ENCODE measurements around the gene SYT17. TPM values are rescaled to one million over a fixed set of nuclear protein-coding genes. Genes with fewer than 3 reads are reported as not detected.
A peak's percentile ranks its signal among the peaks of the same experiment; 100 is the strongest.

SYT17 gene
- total RNA-seq, 2 donors from 2014 or later, result 1.8 to 1.9 TPM

GRCh38 chr16:19165101-19165500 is 2.9 kb upstream of the SYT17 start:
- no peak for TF ChIP-seq CTCF (IDR thresholded peaks at IDR 0.05)
- ATAC-seq (ENCODE audit: insufficient number of reproducible peaks, low FRiP score, low read depth), result no peak
- H3K36me3 ChIP-seq, result no peaks in the 10 kb centered on the region
- no peaks in the 10 kb centered on the region for H3K9me3 ChIP-seq
- no peak overlapping the region for H3K4me3 ChIP-seq
- H3K27me3 ChIP-seq (replicated peaks; ENCODE audit: insufficient read depth), result no peaks in the 10 kb centered on the region
- no peak for DNase-seq (ENCODE audit: low spot score)
- no peak overlapping the region for H3K27ac ChIP-seq
- peaks cover 3 to 14% of the 10 kb centered on the region in 2 donors for H3K4me1 ChIP-seq (ENCODE audit: control insufficient read depth in 1 of 2, low read depth in 2 of 2)

GRCh38 chr16:19166500-19166899 is 1.5 kb upstream of the SYT17 start:
- H3K27ac ChIP-seq, result no peak overlapping the region
- H3K36me3 ChIP-seq, result no peaks in the 10 kb centered on the region
- no peak for DNase-seq (ENCODE audit: low spot score)
- H3K4me1 ChIP-seq (ENCODE audit: control insufficient read depth in 1 of 2, low read depth in 2 of 2), result peaks cover 3 to 14% of the 10 kb centered on the region in 2 donors
- ATAC-seq (ENCODE audit: insufficient number of reproducible peaks, low FRiP score, low read depth), result no peak
- no peaks in the 10 kb centered on the region for H3K9me3 ChIP-seq
- H3K27me3 ChIP-seq (replicated peaks; ENCODE audit: insufficient read depth), result no peaks in the 10 kb centered on the region
- no peak for TF ChIP-seq CTCF (IDR thresholded peaks at IDR 0.05)
- H3K4me3 ChIP-seq, result no peak overlapping the region

GRCh38 chr16:19168371-19169081 is 486 bp downstream of the SYT17 start:
- Histone ChIP-seq H3K27me3 (replicated peaks; ENCODE audit: insufficient read depth) (no peaks in the 10 kb centered on the region), H3K9me3 (no peaks in the 10 kb centered on the region), H3K4me3 (peak overlapping the region; percentile 71), H3K36me3 (no peaks in the 10 kb centered on the region), H3K27ac (no peak overlapping the region), H3K4me1 (ENCODE audit: control insufficient read depth in 1 of 2, low read depth in 2 of 2) (peaks cover 3 to 14% of the 10 kb centered on the region in 2 donors)
- DNase-seq (ENCODE audit: low spot score), result no peak
- TF ChIP-seq CTCF (IDR thresholded peaks at IDR 0.05), result no peak
- ATAC-seq (ENCODE audit: insufficient number of reproducible peaks, low FRiP score, low read depth), result no peak

GRCh38 chr16:19169082-19169639 is 1.1 kb downstream of the SYT17 start:
- Histone ChIP-seq H3K36me3 (no peaks in the 10 kb centered on the region), H3K4me1 (ENCODE audit: control insufficient read depth in 1 of 2, low read depth in 2 of 2) (peaks cover 3 to 14% of the 10 kb centered on the region in 2 donors), H3K27me3 (replicated peaks; ENCODE audit: insufficient read depth) (no peaks in the 10 kb centered on the region), H3K9me3 (no peaks in the 10 kb centered on the region), H3K4me3 (peak overlapping the region; percentile 71), H3K27ac (no peak overlapping the region)
- ATAC-seq (ENCODE audit: insufficient number of reproducible peaks, low FRiP score, low read depth), result no peak
- no peak for TF ChIP-seq CTCF (IDR thresholded peaks at IDR 0.05)
- no peak for DNase-seq (ENCODE audit: low spot score)

- Histone ChIP-seq H3K27ac (no peak overlapping the region), H3K27me3 (replicated peaks; ENCODE audit: insufficient read depth) (no peaks in the 10 kb centered on the region), H3K36me3 (no peaks in the 10 kb centered on the region), H3K9me3 (no peaks in the 10 kb centered on the region), H3K4me3 (no peak overlapping the region), H3K4me1 (ENCODE audit: control insufficient read depth in 1 of 2, low read depth in 2 of 2) (peaks cover 3 to 14% of the 10 kb centered on the region in 2 donors)
- DNase-seq (ENCODE audit: low spot score) (no peak), ATAC-seq (ENCODE audit: insufficient number of reproducible peaks, low FRiP score, low read depth) (no peak)
- no peak for TF ChIP-seq CTCF (IDR thresholded peaks at IDR 0.05)
Measured at GRCh38 chr16:19170043-19170655, 2.1 kb downstream of the SYT17 start.

All from thoracic aorta (tissue), 2 donors.